NB4 (cell line): ENCODE results near the gene ADGRL3.

Experiments used
- CTCF ChIP-seq: IDR thresholded peaks from one replicate; pipeline ENCODE4 v1.5.1; 2012; ENCODE audit warnings: low read depth, low read length
- POLR2A ChIP-seq: IDR thresholded peaks from 2 replicates; pipeline ENCODE4 v1.6.1; 2011; ENCODE audit warnings: mild to moderate bottlenecking; ENCODE audit not compliant: insufficient read length; ENCODE audit errors: extremely low read depth

- no peak for TF ChIP-seq CTCF
- TF ChIP-seq POLR2A, result no peak
Measured at GRCh38 chr4:61817071-61817470, 616.9 kb downstream of the ADGRL3 start.
